Suprapubic skin (tissue), 3 donors: ENCODE measurements around the gene PPP1R27.

Source experiments
- CTCF ChIP-seq, 2 donors: fragments of 200-600 bp in 1 of 2; fragments of 450-650 bp in 1 of 2; sonication (generic) in 1 of 2; IDR thresholded peaks; one replicate each; pipeline ENCODE4 v1.5.1; 2016 to 2019; ENCODE audit warnings: antibody characterized with exemption in 2 of 2, mild to moderate bottlenecking in 1 of 2, moderate library complexity in 1 of 2
- POLR2AphosphoS5 ChIP-seq, 3 donors: sonication (generic); formaldehyde crosslinking; IDR thresholded peaks; one replicate each; pipeline ENCODE4 v1.6.1; 2017; ENCODE audit warnings: antibody characterized with exemption in 3 of 3

- TF ChIP-seq CTCF (IDR thresholded peaks at IDR 0.05), result no peak
- no peak for TF ChIP-seq POLR2AphosphoS5 (IDR thresholded peaks at IDR 0.05)
Observed at GRCh38 chr17:81877569-81877968, 42.7 kb upstream of the PPP1R27 start.
